NCI-H1417 treated with DMSO at 0.1 percent for 48 hours (cell line): ENCODE measurements around the gene PRMT3.
"Not testable (repeated sequence)": the region's sequence is repeated elsewhere in the genome, so short reads cannot be mapped to it uniquely, and the experiment has no call there.

Experiments
- DNase-seq: peaks from one replicate; lab custom pipeline; 2025; lab: John Stamatoyannopoulos, UW

The PRMT3 gene

GRCh38 chr11:20457934-20458680 is 70.6 kb downstream of the PRMT3 start:
- DNase-seq: no peak

GRCh38 chr11:20458905-20459632 is 71.6 kb downstream of the PRMT3 start:
- no peak for DNase-seq

- no peak for DNase-seq
Measured at GRCh38 chr11:20459865-20460264, 72.3 kb downstream of the PRMT3 start.

GRCh38 chr11:20464518-20464917 is 77.0 kb downstream of the PRMT3 start:
- DNase-seq: no peak

GRCh38 chr11:20467487-20468185 is 80.1 kb downstream of the PRMT3 start:
- no peak for DNase-seq

GRCh38 chr11:20470348-20470747 is 82.8 kb downstream of the PRMT3 start:
- DNase-seq: no peak

GRCh38 chr11:20471929-20472328 is 84.4 kb downstream of the PRMT3 start:
- not testable (repeated sequence) for DNase-seq

GRCh38 chr11:20474176-20474881 is 86.8 kb downstream of the PRMT3 start:
- no peak for DNase-seq

GRCh38 chr11:20474882-20475517 is 87.5 kb downstream of the PRMT3 start:
- DNase-seq: no peak

- DNase-seq: no peak
Measured at GRCh38 chr11:20477418-20478090, 90.0 kb downstream of the PRMT3 start.

GRCh38 chr11:20479513-20479912 is 92.0 kb downstream of the PRMT3 start:
- DNase-seq: no peak

GRCh38 chr11:20483931-20484330 is 96.4 kb downstream of the PRMT3 start:
- no peak for DNase-seq

GRCh38 chr11:20484416-20484815 is 96.9 kb downstream of the PRMT3 start:
- not testable (repeated sequence) for DNase-seq

GRCh38 chr11:20488352-20488751 is 100.8 kb downstream of the PRMT3 start:
- DNase-seq: peak; percentile 92

- no peak for DNase-seq
Measured at GRCh38 chr11:20489948-20490347, 102.4 kb downstream of the PRMT3 start.

- no peak for DNase-seq
Measured at GRCh38 chr11:20493340-20493739, 105.8 kb downstream of the PRMT3 start.

- no peak for DNase-seq
Measured at GRCh38 chr11:20497124-20497792, 109.7 kb downstream of the PRMT3 start.

GRCh38 chr11:20501252-20501651 is 113.7 kb downstream of the PRMT3 start:
- DNase-seq: no peak

GRCh38 chr11:20501971-20502370 is 114.5 kb downstream of the PRMT3 start:
- DNase-seq: peak; percentile 92

GRCh38 chr11:20511982-20512381 is 124.5 kb downstream of the PRMT3 start:
- no peak for DNase-seq

GRCh38 chr11:20512869-20513268 is 125.4 kb downstream of the PRMT3 start:
- DNase-seq: no peak
